SU-DHL-6 (cell line): ENCODE measurements around the gene IFFO2.

Experiments
- H2AFZ ChIP-seq: fragments of 200-600 bp; sonication (generic); 2 replicates; pipeline ENCODE4 v1.6.1; 2014; ENCODE audit warnings: low read depth, mild to moderate bottlenecking, moderate library complexity, mixed read lengths, antibody characterized with exemption, low read length; ENCODE audit not compliant: severe bottlenecking
- H3F3A ChIP-seq: fragments of 200-600 bp; shearing (Covaris generic); 2 replicates; pipeline ENCODE4 v1.6.0; 2016; ENCODE audit warnings: antibody characterized with exemption, mild to moderate bottlenecking; ENCODE audit not compliant: insufficient read depth
- H3K27ac ChIP-seq: fragments of 200-600 bp; sonication (generic); 2 replicates; pipeline ENCODE4 v1.5.1; 2016; ENCODE audit warnings: low read depth, mild to moderate bottlenecking, low read length, moderate library complexity, mixed read lengths
- H3K27me3 ChIP-seq: fragments of 200-600 bp; sonication (generic), shearing (Covaris generic); 2 replicates; pipeline ENCODE4 v1.6.0; 2014; ENCODE audit warnings: mild to moderate bottlenecking, low read length
- H3K36me3 ChIP-seq: fragments of 200-600 bp; sonication (generic); 2 replicates; pipeline ENCODE4 v1.6.1; 2014; ENCODE audit warnings: mild to moderate bottlenecking, low read length, mixed read lengths
- H3K4me2 ChIP-seq: fragments of 300-600, 200-600 bp; shearing (Covaris generic), sonication (generic); 2 replicates; pipeline ENCODE4 v1.6.0; 2014; ENCODE audit warnings: low read length, low read depth, mild to moderate bottlenecking; ENCODE audit not compliant: poor library complexity, severe bottlenecking
- H3K4me3 ChIP-seq: fragments of 200-600 bp; sonication (generic); 2 replicates; pipeline ENCODE4 v1.5.1; 2014; ENCODE audit warnings: antibody characterized with exemption, low read length, mild to moderate bottlenecking, mixed read lengths; ENCODE audit not compliant: insufficient read depth, poor library complexity, severe bottlenecking
- H3K79me2 ChIP-seq: fragments of 200-600 bp; sonication (generic); 2 replicates; pipeline ENCODE4 v1.6.1; 2014; ENCODE audit warnings: mild to moderate bottlenecking, low read length, moderate library complexity; ENCODE audit not compliant: insufficient read depth
- H3K9ac ChIP-seq: fragments of 200-600 bp; sonication (generic); 2 replicates; pipeline ENCODE4 v1.7.0; 2014; ENCODE audit warnings: mild to moderate bottlenecking, low read length
- H3K9me2 ChIP-seq: fragments of 200-600 bp; sonication (generic); replicated peaks from 2 replicates; pipeline ENCODE4 v1.6.1; 2014; ENCODE audit warnings: low read length; ENCODE audit not compliant: insufficient read depth
- H3K9me3 ChIP-seq: fragments of 200-600 bp; sonication (generic); 2 replicates; pipeline ENCODE4 v1.6.1; 2014; ENCODE audit warnings: low read length, mixed read lengths; ENCODE audit not compliant: insufficient read depth
- H4K20me1 ChIP-seq: fragments of 200-600 bp; sonication (generic); 2 replicates; pipeline ENCODE4 v1.6.1; 2014; ENCODE audit warnings: low read depth, mild to moderate bottlenecking, antibody characterized with exemption, low read length, moderate library complexity, mixed read lengths
- EZH2phosphoT487 ChIP-seq: fragments of 200-600 bp; sonication (generic), shearing (Covaris generic); conservative IDR thresholded peaks from 2 replicates; pipeline ENCODE4 v1.6.1; 2018; ENCODE audit warnings: mild to moderate bottlenecking, antibody characterized with exemption, low read length, moderate library complexity, mixed read lengths
- TF ChIP-seq, protein P1 (sequence below): fragments of 200-600 bp; sonication (generic); IDR thresholded peaks from one replicate; pipeline ENCODE4 v1.5.1; 2017; ENCODE audit warnings: antibody characterized with exemption, mild to moderate bottlenecking, low read length, moderate library complexity; ENCODE audit not compliant: insufficient read depth, poor library complexity, severe bottlenecking

IFFO2 gene

DNA sequence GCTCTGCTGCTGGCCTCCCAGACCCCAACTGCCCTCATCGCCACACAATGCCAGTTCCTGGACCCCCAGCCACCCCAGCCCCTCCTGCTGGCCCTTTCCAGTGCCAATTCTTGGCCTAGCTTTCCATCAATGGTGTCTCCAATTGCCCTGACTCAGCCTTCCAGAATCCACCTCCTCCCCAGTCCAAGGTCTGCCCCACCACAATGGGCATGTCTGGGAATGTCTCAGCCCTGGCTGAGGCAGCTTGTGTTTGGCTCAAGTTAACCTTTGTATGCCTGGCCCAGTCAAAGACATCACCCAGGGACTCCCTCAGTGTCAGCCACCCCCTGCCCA is 70.5 kb downstream of the IFFO2 start:
- H2AFZ ChIP-seq, result no peak overlapping the region
- H3K9ac ChIP-seq, result no peak overlapping the region
- no peaks in the 10 kb centered on the region for H3K27me3 ChIP-seq
- H3K4me2 ChIP-seq, result no peak overlapping the region
- no peaks in the 10 kb centered on the region for H3K9me2 ChIP-seq
- no peak overlapping the region for H3K4me3 ChIP-seq
- H3K79me2 ChIP-seq, result no peaks in the 10 kb centered on the region
- TF ChIP-seq EZH2phosphoT487, result no peak
- TF ChIP-seq, protein P1, sequence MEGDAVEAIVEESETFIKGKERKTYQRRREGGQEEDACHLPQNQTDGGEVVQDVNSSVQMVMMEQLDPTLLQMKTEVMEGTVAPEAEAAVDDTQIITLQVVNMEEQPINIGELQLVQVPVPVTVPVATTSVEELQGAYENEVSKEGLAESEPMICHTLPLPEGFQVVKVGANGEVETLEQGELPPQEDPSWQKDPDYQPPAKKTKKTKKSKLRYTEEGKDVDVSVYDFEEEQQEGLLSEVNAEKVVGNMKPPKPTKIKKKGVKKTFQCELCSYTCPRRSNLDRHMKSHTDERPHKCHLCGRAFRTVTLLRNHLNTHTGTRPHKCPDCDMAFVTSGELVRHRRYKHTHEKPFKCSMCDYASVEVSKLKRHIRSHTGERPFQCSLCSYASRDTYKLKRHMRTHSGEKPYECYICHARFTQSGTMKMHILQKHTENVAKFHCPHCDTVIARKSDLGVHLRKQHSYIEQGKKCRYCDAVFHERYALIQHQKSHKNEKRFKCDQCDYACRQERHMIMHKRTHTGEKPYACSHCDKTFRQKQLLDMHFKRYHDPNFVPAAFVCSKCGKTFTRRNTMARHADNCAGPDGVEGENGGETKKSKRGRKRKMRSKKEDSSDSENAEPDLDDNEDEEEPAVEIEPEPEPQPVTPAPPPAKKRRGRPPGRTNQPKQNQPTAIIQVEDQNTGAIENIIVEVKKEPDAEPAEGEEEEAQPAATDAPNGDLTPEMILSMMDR, result no peak
- H3K27ac ChIP-seq, result no peak overlapping the region
- H3K36me3 ChIP-seq, result no peaks in the 10 kb centered on the region
- no peaks in the 10 kb centered on the region for H3K9me3 ChIP-seq
- H3F3A ChIP-seq, result no peaks in the 10 kb centered on the region
- H4K20me1 ChIP-seq, result no peaks in the 10 kb centered on the region

- H3K9ac ChIP-seq, result no peak overlapping the region
- no peaks in the 10 kb centered on the region for H3K79me2 ChIP-seq
- no peak overlapping the region for H3K4me2 ChIP-seq
- H3K27me3 ChIP-seq, result no peaks in the 10 kb centered on the region
- H2AFZ ChIP-seq, result no peak overlapping the region
- no peak overlapping the region for H3K4me3 ChIP-seq
- TF ChIP-seq EZH2phosphoT487, result no peak
- TF ChIP-seq, protein P1, result no peak
- no peaks in the 10 kb centered on the region for H3K36me3 ChIP-seq
- no peaks in the 10 kb centered on the region for H3K9me3 ChIP-seq
- no peaks in the 10 kb centered on the region for H3K9me2 ChIP-seq
- H3F3A ChIP-seq, result no peaks in the 10 kb centered on the region
- H3K27ac ChIP-seq, result no peak overlapping the region
- H4K20me1 ChIP-seq, result no peaks in the 10 kb centered on the region
These were observed 71.0 kb downstream of the IFFO2 start for GRCh38 chr1:18885311-18886002.

DNA sequence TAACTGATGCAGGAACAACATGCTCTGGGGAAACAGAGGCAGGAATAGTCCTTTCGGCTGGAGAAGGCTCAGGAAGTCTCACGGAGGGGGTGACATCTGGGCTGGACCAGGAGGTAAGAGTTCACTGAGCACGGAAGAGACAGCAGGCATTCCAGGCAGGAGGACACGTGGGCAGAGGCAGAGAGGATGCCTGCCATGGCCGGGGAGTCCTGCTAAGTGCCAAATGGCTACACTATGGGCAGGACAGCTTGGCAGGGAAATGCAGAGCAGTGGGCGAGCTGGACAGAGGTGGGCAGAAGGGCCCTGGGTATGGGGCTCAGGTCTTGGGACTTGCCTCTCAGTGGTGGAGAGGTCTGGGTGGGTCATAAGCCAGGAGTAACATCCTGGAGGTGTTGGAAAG is 71.7 kb downstream of the IFFO2 start:
- no peak overlapping the region for H3K4me2 ChIP-seq
- no peak overlapping the region for H3K9ac ChIP-seq
- H4K20me1 ChIP-seq, result no peaks in the 10 kb centered on the region
- H3F3A ChIP-seq, result no peaks in the 10 kb centered on the region
- no peaks in the 10 kb centered on the region for H3K27me3 ChIP-seq
- no peak overlapping the region for H3K4me3 ChIP-seq
- TF ChIP-seq, protein P1, result no peak
- no peak for TF ChIP-seq EZH2phosphoT487
- no peaks in the 10 kb centered on the region for H3K9me2 ChIP-seq
- no peaks in the 10 kb centered on the region for H3K36me3 ChIP-seq
- H3K79me2 ChIP-seq, result no peaks in the 10 kb centered on the region
- no peak overlapping the region for H2AFZ ChIP-seq
- H3K27ac ChIP-seq, result no peak overlapping the region
- H3K9me3 ChIP-seq, result no peaks in the 10 kb centered on the region
